Loucy (cell line): Measurements from ENCODE around the gene CAPZA2.

Experiments
- CTCF ChIP-seq: fragments of 200-600 bp; sonication (generic); conservative IDR thresholded peaks from 2 replicates; pipeline ENCODE4 v1.5.1; 2014; ENCODE audit warnings: mild to moderate bottlenecking, antibody characterized with exemption, low read length
- EZH2phosphoT487 ChIP-seq: fragments of 200-600 bp; IDR thresholded peaks from 2 replicates; pipeline ENCODE4 v1.6.1; 2018; ENCODE audit warnings: antibody characterized with exemption, mild to moderate bottlenecking, moderate library complexity, borderline replicate concordance

GRCh38 chr7:116840256-116840655, 22.1 kb upstream of the CAPZA2 start:
- TF ChIP-seq CTCF (no peak), EZH2phosphoT487 (no peak)
